Measurements from ENCODE around the gene OR10H5. TPM values are rescaled to one million over a fixed set of nuclear protein-coding genes. Genes with fewer than 3 reads are reported as not detected.
"Not testable (repeated sequence)": the region's sequence is repeated elsewhere in the genome, so short reads cannot be mapped to it uniquely, and the experiment has no call there.

The OR10H5 gene
- total and polyA plus RNA-seq, 2 experiments from 2014 or later, result not detected

- TF ChIP-seq ZNF331 (CRISPR knock-in tag; IDR thresholded peaks at IDR 0.05; ENCODE audit: low read depth), result no peak
- TF ChIP-seq STAT1 (IDR thresholded peaks at IDR 0.05; ENCODE audit: unreplicated experiment), result no peak
- no peak for TF ChIP-seq CREB1 (CRISPR knock-in tag; IDR thresholded peaks at IDR 0.05; ENCODE audit: low read depth)
- no peak for TF ChIP-seq JUNB (IDR thresholded peaks at IDR 0.05; ENCODE audit: unreplicated experiment)
- no peak for TF ChIP-seq EZH2 (IDR thresholded peaks at IDR 0.05; ENCODE audit: low read depth, unreplicated experiment)
- TF ChIP-seq EZH2phosphoT487 (IDR thresholded peaks at IDR 0.05; ENCODE audit: unreplicated experiment), result no peak
- TF ChIP-seq ETS1 (IDR thresholded peaks at IDR 0.05), result no peak
These were observed 2.6 kb downstream of the OR10H5 start (continued) for GRCh38 chr19:15790096-15790495.

GRCh38 chr19:15794279-15794678 is 6.8 kb downstream of the OR10H5 start:
- not testable (repeated sequence) for H2AFZ ChIP-seq; H4K20me1 ChIP-seq (replicated peaks; ENCODE audit: insufficient read depth); H3K27me3 ChIP-seq (ENCODE audit: insufficient read depth); H3K27ac ChIP-seq (ENCODE audit: low read depth); H3K36me3 ChIP-seq (ENCODE audit: insufficient read depth); H3K4me3 Mint-ChIP-seq; H3K27ac Mint-ChIP-seq; H3K4me2 ChIP-seq; H3K9me2 ChIP-seq (ENCODE audit: insufficient read depth); H3K79me2 ChIP-seq (replicated peaks; ENCODE audit: insufficient read depth); H3F3A ChIP-seq (replicated peaks; ENCODE audit: low read depth); H3K4me1 Mint-ChIP-seq; H3K4me3 ChIP-seq; ATAC-seq; H3K27me3 Mint-ChIP-seq (ENCODE audit: insufficient read depth, low read depth, poor library complexity); H3K4me1 ChIP-seq (ENCODE audit: insufficient read depth); DNase-seq (ENCODE audit: low spot score)
- Mint-ChIP-seq H3K36me3 (ENCODE audit: low read depth) (peaks cover 51% of the 10 kb centered on the region), H3K9me3 (peaks cover 98% of the 10 kb centered on the region)

- ATAC-seq, result no peak
- TF ChIP-seq POLR2AphosphoS5 (IDR thresholded peaks at IDR 0.05; ENCODE audit: low read depth) (no peak), CTCF (conservative IDR thresholded peaks at IDR 0.05; ENCODE audit: low read depth in 2 of 2) (no peak), REST (IDR thresholded peaks at IDR 0.05; ENCODE audit: unreplicated experiment) (no peak)
These were observed 22.9 kb downstream of the OR10H5 start for GRCh38 chr19:15810335-15810734.

More at GRCh38 chr19:15810335-15810734, 22.9 kb downstream of the OR10H5 start:
- H3K27me3 ChIP-seq (ENCODE audit: insufficient read depth), result no peaks in the 10 kb centered on the region
- DNase-seq (ENCODE audit: low spot score), result no peak
- H3K4me1 Mint-ChIP-seq, result no peaks in the 10 kb centered on the region
- peaks cover 10% of the 10 kb centered on the region for H3K27me3 Mint-ChIP-seq (ENCODE audit: insufficient read depth, low read depth, poor library complexity)
- no peak overlapping the region for H3K4me3 Mint-ChIP-seq
- H4K20me1 ChIP-seq (replicated peaks; ENCODE audit: insufficient read depth), result no peaks in the 10 kb centered on the region
- H3K4me3 ChIP-seq, result no peak overlapping the region
- H3K27ac ChIP-seq (ENCODE audit: low read depth), result no peak overlapping the region
- no peak overlapping the region for H3K4me2 ChIP-seq
- no peaks in the 10 kb centered on the region; the same call in 1 of the 2 replicates for H3K36me3 ChIP-seq (ENCODE audit: insufficient read depth)
- no peaks in the 10 kb centered on the region for H3K79me2 ChIP-seq (replicated peaks; ENCODE audit: insufficient read depth)
- no peaks in the 10 kb centered on the region for H3F3A ChIP-seq (replicated peaks; ENCODE audit: low read depth)
- H3K9me3 Mint-ChIP-seq, result peaks cover 96% of the 10 kb centered on the region
- H3K4me1 ChIP-seq (ENCODE audit: insufficient read depth), result no peaks in the 10 kb centered on the region
- H3K9me2 ChIP-seq (ENCODE audit: insufficient read depth), result no peaks in the 10 kb centered on the region
- H2AFZ ChIP-seq, result no peak overlapping the region
- peaks cover 46% of the 10 kb centered on the region for H3K36me3 Mint-ChIP-seq (ENCODE audit: low read depth)
- no peak overlapping the region for H3K27ac Mint-ChIP-seq

Data from GM23338 (cell line).